DND-41 (cell line): ENCODE results near the gene GPC6.

Experiments
- CTCF ChIP-seq: IDR thresholded peaks from 2 replicates; pipeline ENCODE4 v1.5.1; 2012; ENCODE audit warnings: borderline replicate concordance, low read length, moderate library complexity, mild to moderate bottlenecking; ENCODE audit not compliant: poor library complexity, severe bottlenecking; ENCODE audit errors: extremely low read depth
- EZH2 ChIP-seq: IDR thresholded peaks from 3 replicates; pipeline ENCODE4 v1.6.1; 2012; ENCODE audit warnings: borderline replicate concordance, low read depth, mild to moderate bottlenecking, moderate library complexity, low read length, inconsistent platforms; ENCODE audit not compliant: severe bottlenecking

GRCh38 chr13:93724187-93724586 is 497.6 kb downstream of the GPC6 start:
- TF ChIP-seq CTCF (no peak), EZH2 (no peak)
